Liver (tissue), 3 donors: ENCODE data around the gene LDHD.

ENCODE experiments used
- CTCF ChIP-seq: fragments of 150-350 bp; IDR thresholded peaks from 2 replicates; pipeline ENCODE4 v1.5.1; 2017; ENCODE audit warnings: improper control_type of control experiment, low read depth, low read length; ENCODE audit not compliant: missing input control
- GABPA ChIP-seq, 2 donors: IDR thresholded peaks in 1 of 2; conservative IDR thresholded peaks in 1 of 2; 2 replicates each; pipeline ENCODE4 v1.6.1; 2016; ENCODE audit warnings: antibody characterized with exemption in 2 of 2, mild to moderate bottlenecking in 1 of 2, moderate library complexity in 1 of 2
- RAD21 ChIP-seq, 2 donors: IDR thresholded peaks; 2 replicates each; pipeline ENCODE4 v1.6.1; 2016; ENCODE audit warnings: antibody characterized with exemption in 2 of 2, mild to moderate bottlenecking in 2 of 2
- SP1 ChIP-seq: IDR thresholded peaks from 2 replicates; pipeline ENCODE4 v1.6.1; 2018; ENCODE audit warnings: antibody characterized with exemption, mild to moderate bottlenecking
- TAF1 ChIP-seq: conservative IDR thresholded peaks from 2 replicates; pipeline ENCODE4 v1.6.1; 2016; ENCODE audit warnings: antibody characterized with exemption, mild to moderate bottlenecking
- ZBTB33 ChIP-seq: IDR thresholded peaks from 2 replicates; pipeline ENCODE4 v1.6.1; 2016; ENCODE audit warnings: antibody characterized with exemption
- donor health status: healthy.
- donor health status: healthy.

- TF ChIP-seq RAD21 (IDR thresholded peaks at IDR 0.05) = no peak
- no peak for TF ChIP-seq CTCF
- no peak for TF ChIP-seq TAF1
- TF ChIP-seq ZBTB33 = no peak
- no peak for TF ChIP-seq GABPA (IDR thresholded peaks at IDR 0.05 in 1 of 2, conservative IDR thresholded peaks at IDR 0.05 in 1 of 2)
- no peak for TF ChIP-seq SP1
Observed at GRCh38 chr16:75088934-75089333, 27.6 kb downstream of the LDHD start.
